CD14-positive monocyte (primary cell): ENCODE measurements around the gene SEPTIN6. TPM values are rescaled to one million over a fixed set of nuclear protein-coding genes. Genes with fewer than 3 reads are reported as not detected.

Source experiments
- DNase-seq, 3 donors: peaks; one replicate each; pipeline ENCODE4 v3.0.0-alpha.2; 2011 to 2022
- H2AFZ ChIP-seq: 2 replicates; pipeline ENCODE4 v1.6.0; 2012; ENCODE audit warnings: mild to moderate bottlenecking, low read depth, low read length, inconsistent platforms; ENCODE audit not compliant: insufficient read depth, poor library complexity, severe bottlenecking
- H3K27ac ChIP-seq, 2 donors: 1 replicate in 1 of 2; 2 replicates in 1 of 2; pipeline ENCODE4 v1.5.1; 2012 to 2013; ENCODE audit warnings: low read length in 2 of 2, control low read depth in 1 of 2, inconsistent platforms in 1 of 2, low read depth in 1 of 2, mild to moderate bottlenecking in 1 of 2
- H3K27me3 ChIP-seq, 2 donors: one replicate each; pipeline versions ENCODE4 v1.6.0 to v1.6.1; 2011 to 2013; ENCODE audit warnings: low read length in 2 of 2; ENCODE audit not compliant: control insufficient read depth in 2 of 2, insufficient read depth in 2 of 2
- H3K36me3 ChIP-seq, 2 donors: replicated peaks in 1 of 2; 1 replicate in 1 of 2; 2 replicates in 1 of 2; pipeline versions ENCODE4 v1.5.1 to v1.6.1; 2012 to 2013; ENCODE audit warnings: low read length in 2 of 2, control low read depth in 1 of 2, inconsistent platforms in 1 of 2, mild to moderate bottlenecking in 1 of 2; ENCODE audit not compliant: insufficient read depth in 2 of 2, control insufficient read depth in 1 of 2
- H3K4me1 ChIP-seq, 2 donors: 1 replicate in 1 of 2; 2 replicates in 1 of 2; pipeline versions ENCODE4 v1.5.1 to v1.6.1; 2012 to 2013; ENCODE audit warnings: low read length in 2 of 2, control low read depth in 1 of 2, inconsistent platforms in 1 of 2, mild to moderate bottlenecking in 1 of 2, moderate library complexity in 1 of 2; ENCODE audit not compliant: insufficient read depth in 2 of 2, control insufficient read depth in 1 of 2
- H3K4me2 ChIP-seq: replicated peaks from 2 replicates; pipeline ENCODE3; 2012; ENCODE audit warnings: low read length, moderate library complexity, mild to moderate bottlenecking; ENCODE audit not compliant: poor library complexity, severe bottlenecking; ENCODE audit errors: extremely low read depth
- H3K4me3 ChIP-seq, 3 experiments: fragments of 200-600 bp in 1 of 3; sonication (generic) in 1 of 3; replicated peaks in 1 of 3; 1 replicate in 2 of 3; 2 replicates in 1 of 3; pipeline ENCODE4 v1.5.1; 2011 to 2013; ENCODE audit warnings: low read length in 3 of 3, mild to moderate bottlenecking in 3 of 3, control low read depth in 2 of 3, low read depth in 2 of 3, inconsistent platforms in 1 of 3, moderate library complexity in 1 of 3
- H3K79me2 ChIP-seq: 2 replicates; pipeline ENCODE4 v1.6.0; 2012; ENCODE audit warnings: mild to moderate bottlenecking, control low read depth, inconsistent platforms, low read length, moderate library complexity; ENCODE audit not compliant: insufficient read depth
- H3K9ac ChIP-seq: 2 replicates; pipeline ENCODE4 v1.6.0; 2017; ENCODE audit warnings: low read length, mild to moderate bottlenecking; ENCODE audit not compliant: insufficient read depth, poor library complexity, severe bottlenecking
- H3K9me3 ChIP-seq, 2 donors: replicated peaks in 1 of 2; 1 replicate in 1 of 2; 2 replicates in 1 of 2; pipeline versions ENCODE4 v1.5.1 to v1.6.1; 2012 to 2013; ENCODE audit warnings: low read length in 2 of 2, control low read depth in 1 of 2; ENCODE audit not compliant: control insufficient read depth in 1 of 2, insufficient read depth in 1 of 2
- H4K20me1 ChIP-seq: 2 replicates; pipeline ENCODE4 v1.6.0; 2012; ENCODE audit warnings: mild to moderate bottlenecking, low read length, control low read depth, moderate library complexity; ENCODE audit not compliant: insufficient read depth
- H3K27ac Mint-ChIP-seq, 7 donors: one replicate each; pipeline ENCODE4 v1.8.0; 2020; ENCODE audit warnings: mild to moderate bottlenecking in 7 of 7, mixed read lengths in 7 of 7, moderate library complexity in 6 of 7, inconsistent platforms in 2 of 7
- H3K27me3 Mint-ChIP-seq, 3 donors: one replicate each; pipeline ENCODE4 v1.8.0; 2021 to 2022; ENCODE audit warnings: low read depth in 3 of 3, mild to moderate bottlenecking in 3 of 3, mixed read lengths in 3 of 3, moderate library complexity in 3 of 3, inconsistent platforms in 1 of 3
- H3K36me3 Mint-ChIP-seq, 2 donors: one replicate each; pipeline ENCODE4 v1.8.0; 2020; ENCODE audit warnings: mixed read lengths in 2 of 2, inconsistent platforms in 1 of 2, mild to moderate bottlenecking in 1 of 2
- H3K4me1 Mint-ChIP-seq: one replicate; pipeline ENCODE4 v1.8.0; 2020; ENCODE audit warnings: mild to moderate bottlenecking, mixed read lengths
- H3K4me3 Mint-ChIP-seq, 2 donors: one replicate each; pipeline ENCODE4 v1.8.0; 2020; ENCODE audit warnings: mild to moderate bottlenecking in 2 of 2, mixed read lengths in 2 of 2, moderate library complexity in 1 of 2
- H3K9me3 Mint-ChIP-seq, 7 donors: one replicate each; pipeline ENCODE4 v1.8.0; 2020 to 2022; ENCODE audit warnings: mixed read lengths in 7 of 7, mild to moderate bottlenecking in 6 of 7, moderate library complexity in 6 of 7, inconsistent platforms in 2 of 7
- CTCF ChIP-seq: fragments of 200-600 bp; IDR thresholded peaks from one replicate; pipeline ENCODE4 v1.8.0; 2022; ENCODE audit warnings: antibody characterized with exemption, mild to moderate bottlenecking
- WGBS: methylation state at CpG from one replicate; pipeline ENCODE4 v1.1.5; 2013; ENCODE audit warnings: missing lambda C conversion rate; ENCODE audit not compliant: insufficient coverage; 5-methylcytosine and 5-hydroxymethylcytosine counted together
- intact Hi-C, 2 donors: fragments of 100-400 bp; cut with micrococcal nuclease; formaldehyde crosslinking; loops; one replicate each; pipeline versions ENCODE4 v1.15.0 to v1.15.1; 2023
- polyA plus RNA-seq, 3 donors: library from polyadenylated mRNA; depleted of rRNA in 1 of 3; unstranded in 2 of 3; stranded (reverse) in 1 of 3; fragments of 300-500 nt in 2 of 3; fragments of >200 nt in 1 of 3; fragmentation: Illumina TruSeq in 2 of 3; gene quantifications; 1 replicate in 2 of 3; 2 replicates in 1 of 3; pipeline ENCODE4 v1.2.3, GENCODE V29; 2012 to 2021

SEPTIN6 gene
- polyA plus RNA-seq, 3 donors, result 21.8 to 52.7 (median 31.1) TPM

GRCh38 chrX:119692191-119693039 lies 553 bp downstream of the SEPTIN6 start:
- WGBS, result 0% methylated on average over 38 of the region's 66 CpGs
- peak in 2 of 3 donors; percentile 37 to 40 for DNase-seq
- no peaks in the 10 kb centered on the region for H3K27me3 ChIP-seq
- peak overlapping the region; percentile 71 for H2AFZ ChIP-seq
- Mint-ChIP-seq H3K36me3 (no peaks in the 10 kb centered on the region), H3K4me1 (peaks cover 31% of the 10 kb centered on the region), H3K27ac (peak overlapping the region; percentile 91 to 96 (median 95)), H3K4me3 (peak overlapping the region; percentile 90 to 95), H3K9me3 (peaks cover 0 to 5% (median 0%) of the 10 kb centered on the region in 7 donors), H3K27me3 (peaks cover 2 to 8% (median 2%) of the 10 kb centered on the region in 3 donors)
- H4K20me1 ChIP-seq, result no peaks in the 10 kb centered on the region
- peak overlapping the region; percentile 82 to 83 for H3K27ac ChIP-seq
- no peaks in the 10 kb centered on the region for H3K9me3 ChIP-seq
- intact Hi-C loops, result loop anchor here (5.0 to 10.0 kb wide), 3 partner anchors 62 to 88 kb away; partner anchors contain the start of genes NKRF (in 1 of the 2) and SOWAHD (in 1 of the 2)
- H3K4me2 ChIP-seq, result peak overlapping the region; percentile 90
- peaks cover 50% of the 10 kb centered on the region for H3K79me2 ChIP-seq
- H3K9ac ChIP-seq, result peak overlapping the region; percentile 79
- H3K36me3 ChIP-seq, result no peaks in the 10 kb centered on the region
- no peak for TF ChIP-seq CTCF
- peak overlapping the region; percentile 67 to 88 (median 84) for H3K4me3 ChIP-seq
- peaks cover 43 to 44% of the 10 kb centered on the region in 2 donors for H3K4me1 ChIP-seq

GRCh38 chrX:119690921-119691716 lies 1.8 kb downstream of the SEPTIN6 start:
- Histone ChIP-seq H3K27ac (peak overlapping the region; percentile 35 to 83), H3K4me3 (peak overlapping the region; percentile 67 to 88 (median 84)), H3K9me3 (no peaks in the 10 kb centered on the region), H2AFZ (no peak overlapping the region), H4K20me1 (no peaks in the 10 kb centered on the region), H3K27me3 (no peaks in the 10 kb centered on the region), H3K4me2 (peak overlapping the region; percentile 90), H3K79me2 (peaks cover 53% of the 10 kb centered on the region), H3K9ac (peak overlapping the region; percentile 79), H3K4me1 (peaks cover 56 to 57% of the 10 kb centered on the region in 2 donors), H3K36me3 (no peaks in the 10 kb centered on the region)
- intact Hi-C loops, result loop anchor here (5.0 to 10.0 kb wide), 3 partner anchors 64 to 86 kb away; partner anchors contain the start of genes NKRF (in 1 of the 2) and SOWAHD (in 1 of the 2)
- H3K4me3 Mint-ChIP-seq, result peak overlapping the region; percentile 90 to 95
- H3K9me3 Mint-ChIP-seq, result peaks cover 0 to 3% (median 0%) of the 10 kb centered on the region in 7 donors
- no peaks in the 10 kb centered on the region for H3K36me3 Mint-ChIP-seq
- peaks cover 0 to 10% (median 2%) of the 10 kb centered on the region in 3 donors for H3K27me3 Mint-ChIP-seq
- TF ChIP-seq CTCF, result no peak
- WGBS, result 17% methylated on average over 1 of the region's 8 CpGs
- H3K27ac Mint-ChIP-seq, result peak overlapping the region; percentile 47 to 96 (median 95)
- DNase-seq, result peak; percentile 42 to 71 (median 60)
- H3K4me1 Mint-ChIP-seq, result peaks cover 44% of the 10 kb centered on the region
